Fibroblast of pulmonary artery (primary cell): ENCODE data around the gene VASN.

Experiments
- DNase-seq: peaks from one replicate; pipeline ENCODE4 v3.0.0-alpha.2; 2010; ENCODE audit warnings: low read depth
- H3K4me3 ChIP-seq: replicated peaks from 2 replicates; pipeline ENCODE4 v1.5.1; 2011; ENCODE audit warnings: low read depth, mild to moderate bottlenecking, control low read depth, low read length, moderate library complexity
- CTCF ChIP-seq: IDR thresholded peaks from 2 replicates; pipeline ENCODE4 v1.5.1; 2011; ENCODE audit warnings: mild to moderate bottlenecking, control low read depth, low read length, inconsistent platforms; ENCODE audit errors: missing control alignments

VASN gene

GRCh38 chr16:4350787-4351659, 20.6 kb upstream of the VASN start, which contains the start of gene PAM16:
PAM16 (minus strand) TSS chr16:4351321; CDS start chr16:4351234, 87 bp downstream.
- peak; percentile 94 for DNase-seq
- no peak for TF ChIP-seq CTCF
- peak within 1 kb of the TSS; percentile 82 for H3K4me3 ChIP-seq

DNA sequence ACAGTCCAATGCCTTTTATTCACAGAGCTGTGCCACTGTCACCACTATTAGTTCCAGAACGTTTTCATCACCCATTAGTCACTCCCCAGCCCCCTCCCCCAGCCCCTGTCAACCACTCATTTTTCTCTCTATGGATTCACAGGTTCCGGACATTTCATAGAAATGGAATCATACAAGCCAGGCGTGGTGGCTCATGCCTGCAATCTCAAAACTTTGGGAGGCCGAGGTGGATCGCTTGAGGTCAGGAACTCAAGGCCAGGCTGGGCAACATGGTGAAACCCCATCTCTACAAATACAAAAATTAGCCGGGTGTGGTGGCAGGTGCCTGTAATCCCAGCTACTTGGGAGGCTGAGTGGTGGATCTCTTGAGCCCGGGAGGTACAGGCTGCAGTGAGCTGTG, 19.8 kb upstream of the VASN start:
- no peak for TF ChIP-seq CTCF
- no peak for DNase-seq
- no peak overlapping the region for H3K4me3 ChIP-seq

GRCh38 chr16:4352843-4353242, 18.8 kb upstream of the VASN start:
- no peak for TF ChIP-seq CTCF
- no peak for DNase-seq
- no peak overlapping the region for H3K4me3 ChIP-seq

GRCh38 chr16:4353675-4354074, 18.0 kb upstream of the VASN start:
- no peak overlapping the region for H3K4me3 ChIP-seq
- DNase-seq = no peak
- no peak for TF ChIP-seq CTCF

GRCh38 chr16:4354512-4355409, 16.9 kb upstream of the VASN start:
- no peak overlapping the region for H3K4me3 ChIP-seq

DNA sequence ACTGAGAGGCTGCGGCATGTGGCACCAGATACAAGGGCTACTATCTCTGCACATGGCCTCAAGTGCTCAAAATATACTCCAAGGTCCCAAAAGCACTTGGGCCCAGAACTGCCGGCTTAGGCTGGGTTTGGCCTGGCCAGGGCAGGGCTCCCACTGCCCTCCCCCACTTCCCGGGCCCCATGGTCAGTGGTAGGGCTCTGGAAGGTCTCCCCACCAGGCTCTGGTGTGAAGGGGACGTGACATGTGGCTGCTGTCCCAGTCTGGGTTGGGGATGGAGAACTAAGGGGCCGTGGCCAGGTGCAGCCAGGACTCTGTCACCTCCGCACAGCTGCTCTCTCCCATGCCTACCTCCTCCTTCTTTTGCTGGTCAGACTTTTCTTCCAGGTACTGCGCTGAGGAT, 14.8 kb upstream of the VASN start:
- DNase-seq = no peak
- H3K4me3 ChIP-seq = no peak overlapping the region
- no peak for TF ChIP-seq CTCF

More at GRCh38 chr16:4354512-4355409, 16.9 kb upstream of the VASN start:
- DNase-seq = no peak
- TF ChIP-seq CTCF = no peak
